ENCODE measurements around the gene KRTAP6-3.

- no peak for TF ChIP-seq CTCF (conservative IDR thresholded peaks at IDR 0.05; ENCODE audit: low read length)
- TF ChIP-seq EZH2phosphoT487 (IDR thresholded peaks at IDR 0.05; ENCODE audit: borderline replicate concordance), result no peak
Observed at GRCh38 chr21:30577766-30578165, 14.5 kb upstream of the KRTAP6-3 start.

All from Loucy (cell line).